GM12878 (cell line): Measurements from ENCODE around the gene SERPINA9. TPM values are rescaled to one million over a fixed set of nuclear protein-coding genes. Genes with fewer than 3 reads are reported as not detected.

Source experiments
- BHLHE40 ChIP-seq, 2 experiments: fragments of 450-650 bp in 1 of 2; IDR thresholded peaks; 2 replicates each; pipeline ENCODE4 v1.6.1; 2011 to 2017; ENCODE audit warnings: low read depth in 2 of 2, borderline replicate concordance in 1 of 2, improper control_type of control experiment in 1 of 2, low read length in 1 of 2, mild to moderate bottlenecking in 1 of 2
- EGR1 ChIP-seq, 2 experiments: IDR thresholded peaks; 1 replicate in 1 of 2; 2 replicates in 1 of 2; pipeline ENCODE4 v1.6.1; 2011 to 2012; ENCODE audit warnings: low read depth in 2 of 2, low read length in 2 of 2, borderline replicate concordance in 1 of 2, mild to moderate bottlenecking in 1 of 2, moderate library complexity in 1 of 2
- JUND ChIP-seq: IDR thresholded peaks from 2 replicates; pipeline ENCODE4 v1.6.1; 2012; ENCODE audit warnings: low read depth, mild to moderate bottlenecking, low read length, improper control_type of control experiment, moderate library complexity
- POLR2AphosphoS2 ChIP-seq: IDR thresholded peaks from 2 replicates; pipeline ENCODE4 v1.6.1; 2011; ENCODE audit warnings: low read depth, mild to moderate bottlenecking, low read length, improper control_type of control experiment, moderate library complexity
- POU2F2 ChIP-seq: IDR thresholded peaks from 3 replicates; pipeline ENCODE4 v1.6.1; 2011; ENCODE audit warnings: low read depth, mild to moderate bottlenecking, low read length, borderline replicate concordance
- SREBF2 ChIP-seq: IDR thresholded peaks from 2 replicates; pipeline ENCODE4 v1.6.1; 2012; ENCODE audit warnings: mild to moderate bottlenecking, low read length
- TCF3 ChIP-seq: IDR thresholded peaks from 2 replicates; pipeline ENCODE4 v1.6.1; 2012; ENCODE audit warnings: low read depth, mild to moderate bottlenecking, low read length, borderline replicate concordance; ENCODE audit not compliant: insufficient read depth
- polyA plus RNA-seq, 11 experiments: library from polyadenylated mRNA; depleted of rRNA in 4 of 11; unstranded in 6 of 11; stranded (reverse) in 5 of 11; fragments of >200 nt; fragmentation: Nextera tagmentation in 4 of 11; fragmentation: Illumina TruSeq in 1 of 11; extraction: Ambion mirVana in 4 of 11; extraction: Trizol in 1 of 11; gene quantifications; 1 replicate in 1 of 11; 2 replicates in 10 of 11; pipeline versions ENCODE4 v1.2.1 to v1.2.3, GENCODE V29; 2011 to 2016; ENCODE audit warnings: inconsistent platforms in 2 of 11, missing spikeins in 2 of 11, low read depth in 1 of 11
- total RNA-seq, 4 experiments: library from RNA; depleted of rRNA in 3 of 4; stranded (reverse); fragments of >200 nt in 3 of 4; fragmentation: Illumina TruSeq in 1 of 4; extraction: Trizol in 1 of 4; gene quantifications; 2 replicates each; pipeline versions ENCODE4 v1.2.1 to v1.2.3, GENCODE V29; 2013 to 2021
- TF ChIP-seq, protein P1 (sequence below): fragments of 150-350 bp; IDR thresholded peaks from 2 replicates; pipeline ENCODE4 v1.6.1; 2016; ENCODE audit warnings: low read depth, low read length
- TF ChIP-seq, protein P2 (sequence below): fragments of 450-650 bp; IDR thresholded peaks from 2 replicates; pipeline ENCODE4 v1.6.1; 2016; ENCODE audit warnings: mild to moderate bottlenecking, moderate library complexity, borderline replicate concordance

The SERPINA9 gene
- total and polyA plus RNA-seq, 10 of the 15 experiments (the other 5 are each of a cell fraction or from before 2014, with no cell fraction given) = 0.05 TPM; not detected in 9

- TF ChIP-seq, protein P1, sequence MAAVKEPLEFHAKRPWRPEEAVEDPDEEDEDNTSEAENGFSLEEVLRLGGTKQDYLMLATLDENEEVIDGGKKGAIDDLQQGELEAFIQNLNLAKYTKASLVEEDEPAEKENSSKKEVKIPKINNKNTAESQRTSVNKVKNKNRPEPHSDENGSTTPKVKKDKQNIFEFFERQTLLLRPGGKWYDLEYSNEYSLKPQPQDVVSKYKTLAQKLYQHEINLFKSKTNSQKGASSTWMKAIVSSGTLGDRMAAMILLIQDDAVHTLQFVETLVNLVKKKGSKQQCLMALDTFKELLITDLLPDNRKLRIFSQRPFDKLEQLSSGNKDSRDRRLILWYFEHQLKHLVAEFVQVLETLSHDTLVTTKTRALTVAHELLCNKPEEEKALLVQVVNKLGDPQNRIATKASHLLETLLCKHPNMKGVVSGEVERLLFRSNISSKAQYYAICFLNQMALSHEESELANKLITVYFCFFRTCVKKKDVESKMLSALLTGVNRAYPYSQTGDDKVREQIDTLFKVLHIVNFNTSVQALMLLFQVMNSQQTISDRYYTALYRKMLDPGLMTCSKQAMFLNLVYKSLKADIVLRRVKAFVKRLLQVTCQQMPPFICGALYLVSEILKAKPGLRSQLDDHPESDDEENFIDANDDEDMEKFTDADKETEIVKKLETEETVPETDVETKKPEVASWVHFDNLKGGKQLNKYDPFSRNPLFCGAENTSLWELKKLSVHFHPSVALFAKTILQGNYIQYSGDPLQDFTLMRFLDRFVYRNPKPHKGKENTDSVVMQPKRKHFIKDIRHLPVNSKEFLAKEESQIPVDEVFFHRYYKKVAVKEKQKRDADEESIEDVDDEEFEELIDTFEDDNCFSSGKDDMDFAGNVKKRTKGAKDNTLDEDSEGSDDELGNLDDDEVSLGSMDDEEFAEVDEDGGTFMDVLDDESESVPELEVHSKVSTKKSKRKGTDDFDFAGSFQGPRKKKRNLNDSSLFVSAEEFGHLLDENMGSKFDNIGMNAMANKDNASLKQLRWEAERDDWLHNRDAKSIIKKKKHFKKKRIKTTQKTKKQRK = no peak
- TF ChIP-seq, protein P2, sequence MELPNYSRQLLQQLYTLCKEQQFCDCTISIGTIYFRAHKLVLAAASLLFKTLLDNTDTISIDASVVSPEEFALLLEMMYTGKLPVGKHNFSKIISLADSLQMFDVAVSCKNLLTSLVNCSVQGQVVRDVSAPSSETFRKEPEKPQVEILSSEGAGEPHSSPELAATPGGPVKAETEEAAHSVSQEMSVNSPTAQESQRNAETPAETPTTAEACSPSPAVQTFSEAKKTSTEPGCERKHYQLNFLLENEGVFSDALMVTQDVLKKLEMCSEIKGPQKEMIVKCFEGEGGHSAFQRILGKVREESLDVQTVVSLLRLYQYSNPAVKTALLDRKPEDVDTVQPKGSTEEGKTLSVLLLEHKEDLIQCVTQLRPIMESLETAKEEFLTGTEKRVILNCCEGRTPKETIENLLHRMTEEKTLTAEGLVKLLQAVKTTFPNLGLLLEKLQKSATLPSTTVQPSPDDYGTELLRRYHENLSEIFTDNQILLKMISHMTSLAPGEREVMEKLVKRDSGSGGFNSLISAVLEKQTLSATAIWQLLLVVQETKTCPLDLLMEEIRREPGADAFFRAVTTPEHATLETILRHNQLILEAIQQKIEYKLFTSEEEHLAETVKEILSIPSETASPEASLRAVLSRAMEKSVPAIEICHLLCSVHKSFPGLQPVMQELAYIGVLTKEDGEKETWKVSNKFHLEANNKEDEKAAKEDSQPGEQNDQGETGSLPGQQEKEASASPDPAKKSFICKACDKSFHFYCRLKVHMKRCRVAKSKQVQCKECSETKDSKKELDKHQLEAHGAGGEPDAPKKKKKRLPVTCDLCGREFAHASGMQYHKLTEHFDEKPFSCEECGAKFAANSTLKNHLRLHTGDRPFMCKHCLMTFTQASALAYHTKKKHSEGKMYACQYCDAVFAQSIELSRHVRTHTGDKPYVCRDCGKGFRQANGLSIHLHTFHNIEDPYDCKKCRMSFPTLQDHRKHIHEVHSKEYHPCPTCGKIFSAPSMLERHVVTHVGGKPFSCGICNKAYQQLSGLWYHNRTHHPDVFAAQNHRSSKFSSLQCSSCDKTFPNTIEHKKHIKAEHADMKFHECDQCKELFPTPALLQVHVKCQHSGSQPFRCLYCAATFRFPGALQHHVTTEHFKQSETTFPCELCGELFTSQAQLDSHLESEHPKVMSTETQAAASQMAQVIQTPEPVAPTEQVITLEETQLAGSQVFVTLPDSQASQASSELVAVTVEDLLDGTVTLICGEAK = no peak
- TF ChIP-seq POU2F2 = no peak
- TF ChIP-seq JUND = no peak
- no peak for TF ChIP-seq SREBF2
- no peak for TF ChIP-seq TCF3
- no peak for TF ChIP-seq EGR1 (IDR thresholded peaks at IDR 0.05; ENCODE audit: borderline replicate concordance in 1 of 2, low read depth in 2 of 2, low read length in 2 of 2)
- no peak for TF ChIP-seq BHLHE40 (IDR thresholded peaks at IDR 0.05; ENCODE audit: borderline replicate concordance in 1 of 2, low read depth in 2 of 2, low read length in 1 of 2)
- TF ChIP-seq POLR2AphosphoS2 = no peak
These were observed 13.3 kb upstream of the SERPINA9 start (continued) for GRCh38 chr14:94489336-94489735.
